Muscle layer of colon (tissue), 2 donors: ENCODE measurements around the gene SERPINB6.
"Not testable (repeated sequence)": the region's sequence is repeated elsewhere in the genome, so short reads cannot be mapped to it uniquely, and the experiment has no call there.

Source experiments
- H3K27ac ChIP-seq: one replicate; pipeline ENCODE4 v1.7.0; 2013; ENCODE audit warnings: low read depth, mild to moderate bottlenecking, low read length, moderate library complexity
- H3K27me3 ChIP-seq, 2 donors: one replicate each; pipeline ENCODE4 v1.7.0; 2013; ENCODE audit warnings: low read length in 2 of 2, mild to moderate bottlenecking in 2 of 2; ENCODE audit not compliant: insufficient read depth in 2 of 2, control insufficient read depth in 1 of 2
- H3K36me3 ChIP-seq: one replicate; pipeline ENCODE4 v1.7.0; 2013; ENCODE audit warnings: mild to moderate bottlenecking, low read length; ENCODE audit not compliant: insufficient read depth
- H3K4me1 ChIP-seq: one replicate; pipeline ENCODE4 v1.7.0; 2013; ENCODE audit warnings: mild to moderate bottlenecking, low read length; ENCODE audit not compliant: insufficient read depth
- H3K4me3 ChIP-seq, 2 donors: one replicate each; pipeline ENCODE4 v1.7.0; 2013; ENCODE audit warnings: low read length in 2 of 2, low read depth in 1 of 2, mild to moderate bottlenecking in 1 of 2, moderate library complexity in 1 of 2
- H3K9ac ChIP-seq: one replicate; pipeline ENCODE4 v1.7.0; 2013; ENCODE audit warnings: low read length
- H3K9me3 ChIP-seq: one replicate; pipeline ENCODE4 v1.7.0; 2013; ENCODE audit warnings: mild to moderate bottlenecking, low read length
- donor health status: abdominal sarcoma.
- donor health status: Adenocarcinoma of cecum.

Gene SERPINB6

DNA sequence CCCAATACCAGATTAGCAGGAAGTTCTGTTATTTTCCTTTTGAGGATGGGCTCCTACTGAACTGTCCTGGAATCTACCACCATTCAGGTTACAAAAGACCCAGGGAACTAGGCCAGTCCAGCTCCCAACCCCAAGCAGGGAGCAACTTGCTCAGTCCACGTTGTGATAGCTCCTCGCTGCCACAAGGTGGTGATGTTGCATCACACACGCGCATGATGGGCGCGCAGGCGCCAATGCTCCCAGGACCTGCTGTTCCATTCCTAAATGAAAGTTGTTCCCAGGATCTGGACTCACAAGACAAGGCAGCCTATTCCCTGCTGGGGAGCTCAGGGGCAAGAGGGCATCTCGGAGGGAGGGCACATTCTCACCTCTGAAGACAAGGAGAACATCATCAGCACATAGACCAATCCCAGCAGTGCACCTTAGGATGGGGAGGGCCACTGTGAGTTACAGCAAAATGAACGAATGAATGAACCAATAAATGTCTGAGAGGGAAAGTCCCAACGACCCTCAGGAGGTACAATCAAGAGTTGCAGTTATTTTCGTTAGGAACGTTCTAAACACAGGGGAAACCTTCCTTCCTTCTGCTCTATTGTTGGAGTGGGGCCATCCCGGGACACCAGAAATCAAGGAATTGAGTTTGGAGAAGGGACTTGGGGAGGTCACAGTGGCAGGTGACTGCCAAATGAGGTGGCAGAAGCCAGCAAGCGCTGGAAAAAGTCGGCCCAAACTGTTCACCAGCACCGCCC lies 27.1 kb upstream of the SERPINB6 start:
- H3K9ac ChIP-seq: peak overlapping the region; percentile 76

DNA sequence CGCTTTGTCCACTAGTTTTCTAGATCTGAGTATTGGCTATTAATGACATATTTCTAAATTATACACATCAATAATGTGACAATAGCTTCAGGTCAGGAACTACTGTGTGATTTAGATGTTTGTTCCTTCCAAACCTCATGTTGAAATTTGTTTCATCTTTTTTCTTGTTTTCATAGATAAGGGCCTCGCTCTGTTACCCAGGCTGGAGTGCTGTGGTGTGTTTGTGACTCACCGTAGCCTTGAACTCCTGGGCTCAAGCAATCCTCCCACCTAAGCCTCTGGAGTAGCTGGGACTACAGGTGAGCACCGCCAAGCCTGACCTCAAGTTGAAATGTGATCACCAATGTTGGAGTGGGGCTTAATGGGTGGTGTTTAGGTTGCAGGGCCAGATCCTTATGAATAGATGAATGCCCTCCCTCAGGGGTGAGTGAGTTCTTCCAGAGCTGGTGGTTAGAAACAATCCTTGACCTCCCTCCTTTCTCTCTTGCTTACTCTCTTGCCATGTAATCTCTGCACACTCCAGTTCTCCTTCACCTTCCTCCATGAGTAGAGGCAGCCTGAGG lies 22.5 kb upstream of the SERPINB6 start:
- Histone ChIP-seq H3K9me3 (no peaks in the 10 kb centered on the region), H3K27me3 (no peaks in the 10 kb centered on the region), H3K36me3 (no peaks in the 10 kb centered on the region), H3K4me1 (peaks cover 4% of the 10 kb centered on the region), H3K27ac (no peak overlapping the region), H3K9ac (no peak overlapping the region), H3K4me3 (no peak overlapping the region)

More for the DNA sequence above, 27.1 kb upstream of the SERPINB6 start:
- Histone ChIP-seq H3K4me1 (peaks cover 14% of the 10 kb centered on the region), H3K27ac (peak overlapping the region; percentile 81), H3K4me3 (peak overlapping the region; percentile 45 to 64)
- not testable (repeated sequence) for H3K36me3 ChIP-seq, H3K27me3 ChIP-seq, H3K9me3 ChIP-seq

DNA sequence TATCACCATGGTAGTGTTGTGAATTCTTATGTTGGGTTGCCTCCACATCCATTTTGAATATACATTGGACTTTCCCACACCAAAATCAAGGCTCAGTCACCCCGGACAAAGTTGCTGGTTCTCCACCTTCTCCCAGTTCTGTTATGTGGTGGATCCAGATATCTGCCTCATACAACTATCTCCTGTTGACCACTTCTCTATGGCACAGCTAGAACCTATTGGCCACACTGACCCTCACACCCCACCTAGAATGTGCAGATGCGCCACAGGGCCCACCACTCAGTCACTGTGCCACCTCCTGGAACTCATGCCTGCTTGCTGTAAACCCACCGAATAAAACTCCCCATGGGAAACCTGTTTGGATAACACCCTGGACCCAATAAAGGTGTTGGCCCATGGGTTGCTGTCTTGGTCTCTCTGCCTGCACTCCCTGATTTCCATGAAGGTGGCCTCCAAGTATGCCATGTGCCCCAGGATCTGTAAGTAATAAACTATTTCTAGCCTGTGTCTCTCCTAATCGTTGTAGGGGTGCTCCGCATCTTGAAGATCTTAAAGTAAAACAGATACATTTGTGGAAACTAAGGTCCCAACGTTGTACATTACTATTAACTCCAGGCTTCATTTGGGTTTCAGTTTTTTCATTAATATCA lies 21.1 kb upstream of the SERPINB6 start:
- Histone ChIP-seq H3K27ac (no peak overlapping the region), H3K9me3 (no peaks in the 10 kb centered on the region), H3K27me3 (no peaks in the 10 kb centered on the region), H3K36me3 (no peaks in the 10 kb centered on the region), H3K4me1 (peaks cover 9% of the 10 kb centered on the region), H3K4me3 (no peak overlapping the region), H3K9ac (no peak overlapping the region)

DNA sequence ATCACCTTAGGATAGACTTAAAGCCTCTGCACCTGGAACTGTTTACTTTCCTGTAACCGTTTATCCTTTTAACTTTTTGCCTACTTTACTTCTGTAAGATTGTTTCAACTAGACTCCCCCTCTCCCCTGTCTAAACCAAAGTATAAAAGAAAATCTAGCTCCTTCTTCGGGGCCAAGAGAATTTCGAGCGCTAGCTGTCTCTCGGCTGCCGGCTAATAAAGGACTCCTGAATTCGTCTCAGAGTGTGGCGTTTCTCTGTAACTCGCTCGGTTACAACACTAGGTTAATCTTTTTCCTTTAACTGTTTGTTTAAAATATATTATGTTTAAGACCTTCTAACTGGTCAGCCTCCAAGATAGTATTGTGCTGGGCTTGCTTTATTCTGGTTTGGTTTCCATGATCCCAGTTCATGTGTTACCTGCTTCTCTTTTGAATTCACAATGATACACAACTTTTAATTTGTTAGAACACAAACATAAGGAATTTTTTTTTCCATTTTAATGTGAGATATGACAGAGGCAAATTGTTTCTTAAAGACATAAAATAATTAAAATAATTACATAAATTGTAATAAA lies 19.7 kb upstream of the SERPINB6 start:
- H3K9ac ChIP-seq: peak overlapping the region; percentile 62
- H3K27ac ChIP-seq: peak overlapping the region; percentile 81
- H3K4me3 ChIP-seq: peak overlapping the region in 1 of 2 donors; percentile 94
- H3K36me3 ChIP-seq: no peaks in the 10 kb centered on the region
- H3K9me3 ChIP-seq: no peaks in the 10 kb centered on the region
- no peaks in the 10 kb centered on the region for H3K27me3 ChIP-seq
- H3K4me1 ChIP-seq: peaks cover 21% of the 10 kb centered on the region

DNA sequence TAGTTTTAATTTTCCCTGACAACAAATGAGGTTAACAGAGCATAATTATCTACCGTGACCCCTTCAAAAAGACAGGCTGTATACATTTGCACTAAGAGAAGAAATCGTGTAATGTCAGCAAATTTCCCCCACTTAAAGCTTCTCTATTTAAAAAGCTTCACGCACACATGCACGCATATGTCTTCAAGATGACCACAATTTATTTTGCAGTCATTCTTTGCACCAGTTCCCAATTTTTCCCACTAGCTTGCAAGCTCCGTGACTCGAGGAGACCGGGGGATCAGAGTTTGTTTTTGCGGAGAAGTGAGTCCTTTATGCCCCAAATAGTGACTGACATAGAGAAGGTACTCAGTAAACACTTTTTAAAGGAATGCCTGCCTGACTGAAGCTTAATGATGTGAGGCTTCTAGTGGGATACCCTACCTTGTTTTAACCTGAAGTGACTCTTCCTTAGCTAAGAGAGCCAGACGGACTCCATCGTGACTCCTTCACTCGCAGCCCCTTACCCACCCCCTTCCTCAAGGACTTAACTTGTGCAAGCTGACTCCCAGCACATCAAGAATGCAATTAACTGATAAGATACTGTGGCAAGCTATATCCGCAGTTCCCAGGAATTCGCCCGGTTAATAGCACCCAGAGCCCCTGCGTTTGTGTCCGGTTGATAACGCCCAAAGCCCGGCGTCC lies 19.0 kb upstream of the SERPINB6 start:
- peak overlapping the region; percentile 62 for H3K9ac ChIP-seq
- H3K27ac ChIP-seq: peak overlapping the region; percentile 81
- peaks cover 21% of the 10 kb centered on the region for H3K4me1 ChIP-seq
- no peaks in the 10 kb centered on the region for H3K36me3 ChIP-seq
- peak overlapping the region; percentile 35 to 94 for H3K4me3 ChIP-seq
- no peaks in the 10 kb centered on the region for H3K27me3 ChIP-seq
- H3K9me3 ChIP-seq: no peaks in the 10 kb centered on the region

DNA sequence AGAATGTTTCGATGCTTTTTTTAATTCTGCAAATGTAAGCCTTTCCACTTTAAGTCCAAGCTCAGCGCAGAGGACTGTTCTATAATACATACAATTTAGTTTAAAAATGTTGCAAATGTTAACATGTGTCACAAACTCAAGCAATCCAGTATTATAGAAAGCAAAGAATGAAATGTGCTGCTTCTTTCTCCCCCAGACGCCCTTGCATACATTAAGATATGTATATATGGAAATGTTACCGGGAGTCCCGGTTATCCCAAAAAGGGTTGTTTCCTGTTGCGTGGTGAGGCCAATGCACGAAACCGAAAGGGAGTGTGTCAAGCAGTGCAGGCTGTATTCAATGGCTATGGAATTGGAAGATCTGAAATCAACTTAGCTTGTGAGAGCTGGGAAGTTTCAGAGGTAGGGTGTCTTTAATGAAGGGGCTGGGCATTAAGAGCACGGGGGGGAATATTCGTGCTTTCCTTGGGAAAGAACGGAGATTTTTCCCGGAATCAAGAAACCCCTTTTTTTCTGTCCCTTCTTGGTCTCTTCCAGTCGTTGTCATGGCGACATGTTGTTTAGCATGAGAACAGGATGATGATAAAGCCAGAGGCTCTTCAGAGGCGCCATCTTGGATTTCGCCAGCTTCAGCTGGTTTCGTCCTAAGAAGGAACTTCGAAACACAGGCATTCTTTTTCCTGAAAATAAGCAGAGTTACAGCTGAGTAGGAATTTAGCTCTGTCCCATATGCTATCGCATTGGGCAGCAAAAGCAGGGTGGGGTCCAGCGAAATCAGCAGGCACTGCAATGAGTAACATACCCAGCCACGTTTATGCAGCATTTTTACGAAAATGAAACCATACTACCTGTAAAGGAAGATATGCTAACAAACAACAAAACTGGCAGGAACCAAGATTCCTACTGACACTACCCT lies 18.2 kb upstream of the SERPINB6 start:
- H3K4me1 ChIP-seq: peaks cover 21% of the 10 kb centered on the region
- no peaks in the 10 kb centered on the region for H3K27me3 ChIP-seq
- H3K9me3 ChIP-seq: no peaks in the 10 kb centered on the region
- no peaks in the 10 kb centered on the region for H3K36me3 ChIP-seq
- H3K9ac ChIP-seq: peak overlapping the region; percentile 62
- H3K27ac ChIP-seq: peak overlapping the region; percentile 81
- peak overlapping the region; percentile 35 to 94 for H3K4me3 ChIP-seq

DNA sequence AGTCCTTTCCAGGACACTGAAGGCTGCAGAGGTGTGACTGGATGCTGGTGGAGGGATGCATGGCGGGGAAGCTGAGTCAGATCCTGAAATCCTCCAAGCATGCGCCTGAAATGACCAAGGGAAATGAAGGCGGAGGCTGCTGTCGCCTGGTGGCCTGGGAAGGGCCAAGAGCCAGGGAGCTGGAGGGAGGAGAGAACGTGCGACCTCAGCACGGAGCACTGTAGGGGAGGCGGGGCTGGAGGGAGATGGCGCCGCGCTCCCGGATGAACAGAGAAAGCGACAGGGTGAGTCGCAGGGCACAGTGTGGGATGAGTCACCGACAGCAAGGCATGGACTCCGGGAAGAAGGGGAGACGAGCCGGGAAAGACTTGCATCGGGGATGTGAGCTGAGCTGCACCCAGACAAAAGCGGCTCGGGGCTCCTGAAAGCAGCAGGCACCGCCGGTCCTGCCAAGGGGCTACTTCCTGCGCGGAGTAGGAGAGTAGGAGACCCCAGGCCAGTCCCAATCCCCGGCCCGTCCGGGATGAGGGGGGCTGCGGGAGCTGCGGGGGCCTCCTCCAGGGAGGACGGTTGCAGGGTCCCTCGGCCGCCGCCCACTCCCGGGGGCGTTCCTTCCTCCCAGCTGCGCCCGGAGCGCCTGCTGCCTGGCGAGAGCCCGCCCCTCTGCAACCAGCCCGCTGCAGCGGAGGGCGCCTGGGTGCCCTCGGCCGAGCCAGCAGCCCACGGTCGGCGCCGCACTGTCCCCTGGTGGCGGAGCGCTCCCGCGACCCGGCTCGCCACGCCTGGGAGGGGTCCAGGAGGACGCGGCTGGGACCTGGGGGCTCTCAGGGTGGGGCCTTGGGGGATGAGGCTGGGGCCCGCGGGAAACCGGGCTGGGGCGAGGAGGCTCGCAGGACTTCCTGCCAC lies 17.3 kb upstream of the SERPINB6 start:
- peak overlapping the region; percentile 62 for H3K9ac ChIP-seq
- peak overlapping the region; percentile 35 to 94 for H3K4me3 ChIP-seq
- no peaks in the 10 kb centered on the region for H3K9me3 ChIP-seq
- no peaks in the 10 kb centered on the region for H3K27me3 ChIP-seq
- H3K27ac ChIP-seq: peak overlapping the region; percentile 81
- H3K4me1 ChIP-seq: peaks cover 21% of the 10 kb centered on the region
- H3K36me3 ChIP-seq: no peaks in the 10 kb centered on the region

DNA sequence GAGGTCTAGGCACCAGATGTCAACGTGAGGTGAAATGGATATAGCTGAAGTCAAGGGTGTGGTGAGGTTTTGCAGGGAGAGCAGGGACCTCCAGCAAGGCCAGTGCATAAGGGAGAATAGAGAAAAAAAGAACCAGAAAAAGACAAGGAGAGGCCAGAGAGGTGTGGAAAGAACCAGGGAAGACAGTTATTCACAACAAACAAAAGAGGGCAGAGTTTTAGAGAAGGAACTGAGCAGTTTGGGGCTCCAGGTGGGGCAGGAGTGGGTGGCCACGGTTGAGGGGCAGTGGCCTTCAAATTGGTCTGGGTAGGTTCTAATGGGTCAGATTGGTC lies 16.7 kb upstream of the SERPINB6 start:
- Histone ChIP-seq H3K9ac (peak overlapping the region; percentile 54), H3K4me3 (peak overlapping the region; percentile 35 to 94), H3K9me3 (no peaks in the 10 kb centered on the region), H3K36me3 (no peaks in the 10 kb centered on the region), H3K27ac (peak overlapping the region; percentile 81), H3K27me3 (no peaks in the 10 kb centered on the region), H3K4me1 (peaks cover 21% of the 10 kb centered on the region)

DNA sequence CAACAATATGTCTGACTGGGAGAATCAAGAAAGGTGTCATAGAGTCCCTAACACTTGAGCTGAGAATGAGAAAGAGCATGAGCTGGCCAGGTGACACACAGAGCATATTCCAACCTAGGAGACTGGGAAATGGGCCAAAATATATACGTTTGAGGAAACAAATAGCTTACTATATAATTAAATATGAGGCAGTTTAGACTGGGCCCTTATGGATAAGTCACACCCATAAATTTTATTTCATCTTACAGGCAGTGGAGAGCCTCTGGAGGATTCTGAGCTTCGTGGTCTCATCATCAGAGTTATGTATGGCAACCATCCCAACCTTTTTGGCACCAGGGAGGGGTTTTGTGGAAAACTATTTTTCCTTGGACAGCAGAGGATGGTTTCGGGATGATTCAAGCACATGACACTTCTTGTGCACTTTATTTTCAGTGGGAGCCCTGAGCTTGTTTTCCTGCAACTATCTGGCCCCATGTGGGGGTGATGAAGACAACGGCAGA lies 15.4 kb upstream of the SERPINB6 start:
- Histone ChIP-seq H3K4me3 (no peak overlapping the region), H3K27me3 (no peaks in the 10 kb centered on the region), H3K36me3 (no peaks in the 10 kb centered on the region), H3K4me1 (peaks cover 29% of the 10 kb centered on the region), H3K9me3 (no peaks in the 10 kb centered on the region), H3K9ac (no peak overlapping the region), H3K27ac (peak overlapping the region; percentile 49)
